ENCODE results near the gene MLYCD. TPM values are rescaled to one million over a fixed set of nuclear protein-coding genes. Genes with fewer than 3 reads are reported as not detected.

The MLYCD gene
- total and polyA plus RNA-seq, 2 donors: 1.8 to 3.5 TPM

GRCh38 chr16:83859265-83859664 lies 39.6 kb upstream of the MLYCD start:
- H3K4me3 ChIP-seq (ENCODE audit: low read length in 2 of 2): no peak overlapping the region
- no peaks in the 10 kb centered on the region for H3K27me3 ChIP-seq (ENCODE audit: control insufficient read depth in 2 of 2, insufficient read depth in 1 of 2, low read length in 1 of 2)
- H3K27ac ChIP-seq (ENCODE audit: low read depth in 1 of 2, low read length in 1 of 2): no peak overlapping the region
- whole genome bisulfite sequencing: 94% methylated on average over 8 of the region's 8 CpGs
- no peaks in the 10 kb centered on the region for H3K4me1 ChIP-seq (ENCODE audit: control insufficient read depth in 2 of 2, insufficient read depth in 2 of 2, low read length in 2 of 2)
- DNase-seq (ENCODE audit: low read depth in 6 of 9, low spot score in 9 of 9): no peak
- no peaks in the 10 kb centered on the region for H3K9me3 ChIP-seq (ENCODE audit: control insufficient read depth in 2 of 2, insufficient read depth in 1 of 2, low read length in 1 of 2)
- H3K36me3 ChIP-seq (ENCODE audit: control insufficient read depth in 2 of 2, insufficient read depth in 2 of 2, low read length in 1 of 2): no peaks in the 10 kb centered on the region

GRCh38 chr16:83862661-83863060 lies 36.3 kb upstream of the MLYCD start:
- Histone ChIP-seq H3K27me3 (ENCODE audit: control insufficient read depth in 2 of 2, insufficient read depth in 1 of 2, low read length in 1 of 2) (no peaks in the 10 kb centered on the region), H3K4me3 (ENCODE audit: low read length in 2 of 2) (no peak overlapping the region), H3K27ac (ENCODE audit: low read depth in 1 of 2, low read length in 1 of 2) (no peak overlapping the region), H3K4me1 (ENCODE audit: control insufficient read depth in 2 of 2, insufficient read depth in 2 of 2, low read length in 2 of 2) (no peaks in the 10 kb centered on the region), H3K36me3 (ENCODE audit: control insufficient read depth in 2 of 2, insufficient read depth in 2 of 2, low read length in 1 of 2) (no peaks in the 10 kb centered on the region), H3K9me3 (ENCODE audit: control insufficient read depth in 2 of 2, insufficient read depth in 1 of 2, low read length in 1 of 2) (no peaks in the 10 kb centered on the region)
- no peak for DNase-seq (ENCODE audit: low read depth in 6 of 9, low spot score in 9 of 9)
- WGBS: 96% methylated on average over 7 of the region's 7 CpGs

GRCh38 chr16:83863682-83864081 lies 35.2 kb upstream of the MLYCD start:
- Histone ChIP-seq H3K4me1 (ENCODE audit: control insufficient read depth in 2 of 2, insufficient read depth in 2 of 2, low read length in 2 of 2) (no peaks in the 10 kb centered on the region), H3K27ac (ENCODE audit: low read depth in 1 of 2, low read length in 1 of 2) (no peak overlapping the region), H3K36me3 (ENCODE audit: control insufficient read depth in 2 of 2, insufficient read depth in 2 of 2, low read length in 1 of 2) (no peaks in the 10 kb centered on the region), H3K27me3 (ENCODE audit: control insufficient read depth in 2 of 2, insufficient read depth in 1 of 2, low read length in 1 of 2) (no peaks in the 10 kb centered on the region), H3K4me3 (ENCODE audit: low read length in 2 of 2) (no peak overlapping the region), H3K9me3 (ENCODE audit: control insufficient read depth in 2 of 2, insufficient read depth in 1 of 2, low read length in 1 of 2) (no peaks in the 10 kb centered on the region)
- WGBS: 96% methylated on average over 1 of the region's 1 CpG
- DNase-seq (ENCODE audit: low read depth in 6 of 9, low spot score in 9 of 9): no peak

- 82% methylated on average over 5 of the region's 5 CpGs for WGBS
- Histone ChIP-seq H3K36me3 (ENCODE audit: control insufficient read depth in 2 of 2, insufficient read depth in 2 of 2, low read length in 1 of 2) (no peaks in the 10 kb centered on the region), H3K4me3 (ENCODE audit: low read length in 2 of 2) (no peak overlapping the region), H3K27me3 (ENCODE audit: control insufficient read depth in 2 of 2, insufficient read depth in 1 of 2, low read length in 1 of 2) (no peaks in the 10 kb centered on the region), H3K9me3 (ENCODE audit: control insufficient read depth in 2 of 2, insufficient read depth in 1 of 2, low read length in 1 of 2) (no peaks in the 10 kb centered on the region), H3K4me1 (ENCODE audit: control insufficient read depth in 2 of 2, insufficient read depth in 2 of 2, low read length in 2 of 2) (no peaks in the 10 kb centered on the region), H3K27ac (ENCODE audit: low read depth in 1 of 2, low read length in 1 of 2) (no peak overlapping the region)
- no peak for DNase-seq (ENCODE audit: low read depth in 6 of 9, low spot score in 9 of 9)
These were observed 28.1 kb upstream of the MLYCD start for GRCh38 chr16:83870830-83871229.

GRCh38 chr16:83878838-83879237 lies 20.1 kb upstream of the MLYCD start:
- Histone ChIP-seq H3K4me1 (ENCODE audit: control insufficient read depth in 2 of 2, insufficient read depth in 2 of 2, low read length in 2 of 2) (no peaks in the 10 kb centered on the region), H3K36me3 (ENCODE audit: control insufficient read depth in 2 of 2, insufficient read depth in 2 of 2, low read length in 1 of 2) (no peaks in the 10 kb centered on the region), H3K4me3 (ENCODE audit: low read length in 2 of 2) (no peak overlapping the region), H3K27ac (ENCODE audit: low read depth in 1 of 2, low read length in 1 of 2) (no peak overlapping the region), H3K27me3 (ENCODE audit: control insufficient read depth in 2 of 2, insufficient read depth in 1 of 2, low read length in 1 of 2) (no peaks in the 10 kb centered on the region), H3K9me3 (ENCODE audit: control insufficient read depth in 2 of 2, insufficient read depth in 1 of 2, low read length in 1 of 2) (no peaks in the 10 kb centered on the region)
- 50% methylated on average over 6 of the region's 6 CpGs for WGBS
- DNase-seq (ENCODE audit: low read depth in 6 of 9, low spot score in 9 of 9): no peak

- H3K27ac ChIP-seq (ENCODE audit: low read depth in 1 of 2, low read length in 1 of 2): no peak overlapping the region
- no peaks in the 10 kb centered on the region for H3K27me3 ChIP-seq (ENCODE audit: control insufficient read depth in 2 of 2, insufficient read depth in 1 of 2, low read length in 1 of 2)
- no peak overlapping the region for H3K4me3 ChIP-seq (ENCODE audit: low read length in 2 of 2)
- no peaks in the 10 kb centered on the region for H3K9me3 ChIP-seq (ENCODE audit: control insufficient read depth in 2 of 2, insufficient read depth in 1 of 2, low read length in 1 of 2)
- H3K4me1 ChIP-seq (ENCODE audit: control insufficient read depth in 2 of 2, insufficient read depth in 2 of 2, low read length in 2 of 2): no peaks in the 10 kb centered on the region
- DNase-seq (ENCODE audit: low read depth in 6 of 9, low spot score in 9 of 9): no peak
- H3K36me3 ChIP-seq (ENCODE audit: control insufficient read depth in 2 of 2, insufficient read depth in 2 of 2, low read length in 1 of 2): no peaks in the 10 kb centered on the region
- 93% methylated on average over 8 of the region's 8 CpGs for WGBS
These were observed 16.6 kb upstream of the MLYCD start for GRCh38 chr16:83882163-83882885.

GRCh38 chr16:83886199-83886971 lies 12.5 kb upstream of the MLYCD start:
- no peak for DNase-seq (ENCODE audit: low read depth in 6 of 9, low spot score in 9 of 9)
- Histone ChIP-seq H3K27ac (ENCODE audit: low read depth in 1 of 2, low read length in 1 of 2) (no peak overlapping the region), H3K36me3 (ENCODE audit: control insufficient read depth in 2 of 2, insufficient read depth in 2 of 2, low read length in 1 of 2) (no peaks in the 10 kb centered on the region), H3K9me3 (ENCODE audit: control insufficient read depth in 2 of 2, insufficient read depth in 1 of 2, low read length in 1 of 2) (no peaks in the 10 kb centered on the region), H3K4me3 (ENCODE audit: low read length in 2 of 2) (no peak overlapping the region), H3K4me1 (ENCODE audit: control insufficient read depth in 2 of 2, insufficient read depth in 2 of 2, low read length in 2 of 2) (no peaks in the 10 kb centered on the region), H3K27me3 (ENCODE audit: control insufficient read depth in 2 of 2, insufficient read depth in 1 of 2, low read length in 1 of 2) (no peaks in the 10 kb centered on the region)
- WGBS: 97% methylated on average over 13 of the region's 13 CpGs

- peaks cover 0 to under 1% of the 10 kb centered on the region in 2 donors for H3K9me3 ChIP-seq (ENCODE audit: control insufficient read depth in 2 of 2, insufficient read depth in 1 of 2, low read length in 1 of 2)
- WGBS: 83% methylated on average over 8 of the region's 8 CpGs
- H3K36me3 ChIP-seq (ENCODE audit: control insufficient read depth in 2 of 2, insufficient read depth in 2 of 2, low read length in 1 of 2): no peaks in the 10 kb centered on the region
- H3K27me3 ChIP-seq (ENCODE audit: control insufficient read depth in 2 of 2, insufficient read depth in 1 of 2, low read length in 1 of 2): no peaks in the 10 kb centered on the region
- H3K4me1 ChIP-seq (ENCODE audit: control insufficient read depth in 2 of 2, insufficient read depth in 2 of 2, low read length in 2 of 2): no peaks in the 10 kb centered on the region
- H3K27ac ChIP-seq (ENCODE audit: low read depth in 1 of 2, low read length in 1 of 2): no peak overlapping the region
- DNase-seq (ENCODE audit: low read depth in 6 of 9, low spot score in 9 of 9): no peak
- H3K4me3 ChIP-seq (ENCODE audit: low read length in 2 of 2): no peak overlapping the region
These were observed 11.8 kb upstream of the MLYCD start for GRCh38 chr16:83887080-83887479.

GRCh38 chr16:83887564-83887963 lies 11.4 kb upstream of the MLYCD start:
- no peaks in the 10 kb centered on the region for H3K4me1 ChIP-seq (ENCODE audit: control insufficient read depth in 2 of 2, insufficient read depth in 2 of 2, low read length in 2 of 2)
- H3K9me3 ChIP-seq (ENCODE audit: control insufficient read depth in 2 of 2, insufficient read depth in 1 of 2, low read length in 1 of 2): peaks cover 0 to 4% of the 10 kb centered on the region in 2 donors
- WGBS: 84% methylated on average over 8 of the region's 8 CpGs
- H3K36me3 ChIP-seq (ENCODE audit: control insufficient read depth in 2 of 2, insufficient read depth in 2 of 2, low read length in 1 of 2): no peaks in the 10 kb centered on the region
- no peak overlapping the region for H3K4me3 ChIP-seq (ENCODE audit: low read length in 2 of 2)
- H3K27me3 ChIP-seq (ENCODE audit: control insufficient read depth in 2 of 2, insufficient read depth in 1 of 2, low read length in 1 of 2): no peaks in the 10 kb centered on the region
- no peak overlapping the region for H3K27ac ChIP-seq (ENCODE audit: low read depth in 1 of 2, low read length in 1 of 2)
- DNase-seq (ENCODE audit: low read depth in 6 of 9, low spot score in 9 of 9): no peak

Measured in thymus (tissue), 11 donors.